RWPE1 (cell line): ENCODE results near the gene PES1.

ENCODE experiments used
- CTCF ChIA-PET: fragments of 350-600 bp; sonication (Branson Sonifier 250); formaldehyde crosslinking; extraction: SDS; loops from one replicate; lab custom pipeline; 2021; lab: Yijun Ruan, JAX
- POLR2A ChIA-PET: fragments of 400-600 bp; formaldehyde crosslinking; extraction: SDS; loops from one replicate; lab custom pipeline; 2020; ENCODE audit warnings: antibody characterized with exemption; ENCODE audit not compliant: low non-redundant PET; lab: Yijun Ruan, JAX
- DNase-seq: peaks from one replicate; pipeline ENCODE4 v3.0.0; 2012; ENCODE audit warnings: low spot score
- H3K27ac ChIP-seq: fragments of 450-650 bp; 2 replicates; pipeline ENCODE4 v1.5.1; 2017
- TF ChIP-seq, protein P1 (sequence below): fragments of 450-650 bp; conservative IDR thresholded peaks from 2 replicates; pipeline ENCODE4 v1.5.1; 2017; ENCODE audit warnings: low read depth, mild to moderate bottlenecking

The PES1 gene

DNA sequence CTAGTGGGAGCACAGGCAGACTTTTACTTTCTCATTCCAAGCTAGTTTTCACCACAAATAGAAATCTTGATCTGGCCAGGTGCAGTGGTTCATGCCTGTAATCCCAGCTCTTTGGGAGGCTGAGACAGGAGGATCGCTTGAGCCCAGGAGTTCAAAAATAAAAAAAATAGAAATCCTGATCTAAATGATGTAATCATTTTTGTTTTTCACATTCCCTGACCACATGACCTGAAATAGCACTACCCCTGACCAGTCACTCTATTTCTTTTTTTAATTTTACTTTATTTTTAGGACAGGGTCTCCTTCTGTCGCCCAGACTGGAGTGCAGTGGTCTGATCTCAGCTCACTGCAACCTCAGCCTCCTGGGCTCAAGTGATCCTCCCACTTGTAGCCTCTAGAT is 13.0 kb upstream of the PES1 start:
- POLR2A ChIA-PET = no interaction called here
- no peak for DNase-seq
- CTCF ChIA-PET = interaction anchor here (0.6 kb wide), 1 partner anchor 315 kb away, joined by 4 read pairs; no protein-coding TSS in a partner anchor
- H3K27ac ChIP-seq = no peak overlapping the region
- TF ChIP-seq, protein P1, sequence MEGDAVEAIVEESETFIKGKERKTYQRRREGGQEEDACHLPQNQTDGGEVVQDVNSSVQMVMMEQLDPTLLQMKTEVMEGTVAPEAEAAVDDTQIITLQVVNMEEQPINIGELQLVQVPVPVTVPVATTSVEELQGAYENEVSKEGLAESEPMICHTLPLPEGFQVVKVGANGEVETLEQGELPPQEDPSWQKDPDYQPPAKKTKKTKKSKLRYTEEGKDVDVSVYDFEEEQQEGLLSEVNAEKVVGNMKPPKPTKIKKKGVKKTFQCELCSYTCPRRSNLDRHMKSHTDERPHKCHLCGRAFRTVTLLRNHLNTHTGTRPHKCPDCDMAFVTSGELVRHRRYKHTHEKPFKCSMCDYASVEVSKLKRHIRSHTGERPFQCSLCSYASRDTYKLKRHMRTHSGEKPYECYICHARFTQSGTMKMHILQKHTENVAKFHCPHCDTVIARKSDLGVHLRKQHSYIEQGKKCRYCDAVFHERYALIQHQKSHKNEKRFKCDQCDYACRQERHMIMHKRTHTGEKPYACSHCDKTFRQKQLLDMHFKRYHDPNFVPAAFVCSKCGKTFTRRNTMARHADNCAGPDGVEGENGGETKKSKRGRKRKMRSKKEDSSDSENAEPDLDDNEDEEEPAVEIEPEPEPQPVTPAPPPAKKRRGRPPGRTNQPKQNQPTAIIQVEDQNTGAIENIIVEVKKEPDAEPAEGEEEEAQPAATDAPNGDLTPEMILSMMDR = no peak

GRCh38 chr22:30603801-30604200 is 12.1 kb upstream of the PES1 start:
- TF ChIP-seq, protein P1 = no peak
- H3K27ac ChIP-seq = no peak overlapping the region
- ChIA-PET POLR2A (no interaction called here), CTCF (no interaction called here)
- DNase-seq = no peak

GRCh38 chr22:30602049-30602448 is 10.3 kb upstream of the PES1 start:
- ChIA-PET CTCF (interaction anchor here (0.7 to 1.0 kb wide), 3 partner anchors 9 to 171 kb away, joined by 3 to 4 read pairs (median 3); no protein-coding TSS in a partner anchor), POLR2A (no interaction called here)
- no peak for DNase-seq
- H3K27ac ChIP-seq = no peak overlapping the region
- TF ChIP-seq, protein P1 = peak; percentile 38

DNA sequence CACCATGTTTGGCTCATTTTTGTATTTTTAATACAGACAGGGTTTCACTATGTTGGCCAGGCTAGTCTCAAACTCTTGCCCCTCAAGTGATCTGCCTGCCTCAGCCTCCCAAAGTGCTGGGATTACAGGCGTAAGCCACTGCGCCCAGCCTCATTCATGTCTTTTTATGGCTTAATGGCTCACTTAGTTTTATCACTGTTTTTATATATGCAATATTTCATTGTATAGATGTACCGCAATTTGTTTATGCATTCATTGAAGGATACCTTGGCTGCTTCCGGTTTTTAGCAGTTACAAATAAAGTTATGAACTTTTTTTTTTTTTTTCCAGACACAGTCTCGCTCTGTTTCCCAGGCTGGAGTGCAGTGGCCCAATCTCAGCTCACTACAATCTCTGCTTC is 9.8 kb upstream of the PES1 start:
- POLR2A ChIA-PET = no interaction called here

GRCh38 chr22:30600921-30601320 is 9.2 kb upstream of the PES1 start:
- ChIA-PET CTCF (no interaction called here), POLR2A (no interaction called here)
- TF ChIP-seq, protein P1 = no peak
- no peak overlapping the region for H3K27ac ChIP-seq
- DNase-seq = no peak

More for the DNA sequence above, 9.8 kb upstream of the PES1 start:
- no peak overlapping the region for H3K27ac ChIP-seq
- TF ChIP-seq, protein P1 = no peak
- no peak for DNase-seq
- CTCF ChIA-PET = interaction anchor here (0.7 to 1.0 kb wide), 3 partner anchors 8 to 170 kb away, joined by 3 to 4 read pairs (median 3); no protein-coding TSS in a partner anchor

DNA sequence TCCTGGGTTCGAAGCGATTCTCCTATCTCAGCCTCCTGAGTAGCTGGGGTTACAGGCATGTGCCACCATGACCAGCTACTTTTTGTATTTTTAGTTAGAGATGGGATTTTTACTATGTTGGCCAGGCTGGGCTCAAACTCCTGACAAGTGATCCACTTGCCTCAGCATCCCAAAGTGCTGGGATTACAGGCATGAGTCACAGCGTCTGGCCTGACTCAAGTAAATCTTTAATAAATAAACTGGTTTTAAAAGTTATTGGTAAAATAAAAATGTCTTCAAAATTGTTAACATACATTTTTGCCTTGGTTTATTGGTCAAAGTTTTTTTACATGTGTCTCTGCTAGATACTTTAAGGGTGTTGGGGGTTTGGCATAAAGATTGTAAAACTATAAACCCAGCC is 7.3 kb upstream of the PES1 start:
- ChIA-PET CTCF (interaction anchor here (0.7 kb wide), 1 partner anchor 84 kb away, joined by 3 read pairs; no protein-coding TSS in a partner anchor), POLR2A (no interaction called here)
- TF ChIP-seq, protein P1 = no peak
- DNase-seq = no peak
- no peak overlapping the region for H3K27ac ChIP-seq
